Left lobe of liver (tissue), 2 donors: ENCODE results near the gene PLEKHM1. TPM values are rescaled to one million over a fixed set of nuclear protein-coding genes. Genes with fewer than 3 reads are reported as not detected.

Source experiments
- ATAC-seq: fragments of 200-7000 bp; cut with Tn5 transposase; one replicate; pipeline ENCODE4 v1.9.1; 2020; ENCODE audit warnings: mild to moderate bottlenecking, moderate library complexity
- DNase-seq: peaks from one replicate; pipeline ENCODE4 v3.0.0-alpha.2; 2020; ENCODE audit warnings: low spot score
- total RNA-seq: library from RNA; stranded (reverse); gene quantifications from one replicate; pipeline ENCODE4 v1.2.1, GENCODE V29; 2021
- donor health status: DM: no; HTN: no; CAD: no; lungs with moderate emphysema.
- donor health status: DM: no; HTN: yes; CAD: no.

The PLEKHM1 gene
- total RNA-seq, 1 donor from 2014 or later: 23.7 TPM

DNA sequence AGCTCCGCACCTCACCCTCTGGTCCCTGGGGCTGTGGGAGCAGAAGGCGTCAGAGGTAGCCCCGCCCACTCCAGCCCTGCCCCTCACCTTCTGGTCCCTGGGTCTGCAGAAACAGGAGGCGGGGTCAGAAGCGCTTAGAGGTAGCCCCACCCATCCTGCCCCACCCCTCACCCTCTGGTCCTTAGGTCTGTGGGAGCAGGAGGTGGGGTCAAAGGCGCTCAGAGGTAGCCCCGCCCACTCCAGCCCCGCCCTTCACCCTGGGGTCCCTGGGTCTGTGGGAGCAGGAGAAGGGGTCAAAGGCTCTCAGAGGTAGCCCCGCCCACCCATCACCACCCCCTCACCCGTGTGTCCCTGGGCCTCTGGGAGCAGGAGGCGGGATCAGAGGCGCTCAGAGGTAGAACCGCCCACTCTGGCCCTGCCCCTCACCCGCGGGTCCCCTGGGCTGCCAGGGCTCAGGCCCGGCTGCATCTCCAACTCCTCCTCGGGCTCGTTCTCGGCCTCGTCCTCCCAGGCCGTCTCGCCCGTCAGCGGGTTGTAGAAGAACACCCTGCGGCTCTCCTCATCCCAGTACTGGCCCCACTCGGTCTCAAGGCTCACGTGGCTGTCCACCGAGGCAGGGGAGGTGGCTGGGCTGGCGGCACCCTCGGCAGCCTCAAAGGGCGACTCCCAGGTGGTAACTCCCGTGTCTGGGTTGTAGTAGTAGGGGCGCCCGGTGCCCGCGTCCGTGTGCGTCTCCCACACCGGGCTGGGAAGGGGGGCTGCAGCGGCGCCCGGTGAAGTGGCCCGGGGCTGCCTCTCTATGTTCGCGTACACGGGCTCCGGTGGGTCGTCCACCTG lies 85.1 kb downstream of the PLEKHM1 start:
- DNase-seq: no peak
- peak; percentile 31 for ATAC-seq

DNA sequence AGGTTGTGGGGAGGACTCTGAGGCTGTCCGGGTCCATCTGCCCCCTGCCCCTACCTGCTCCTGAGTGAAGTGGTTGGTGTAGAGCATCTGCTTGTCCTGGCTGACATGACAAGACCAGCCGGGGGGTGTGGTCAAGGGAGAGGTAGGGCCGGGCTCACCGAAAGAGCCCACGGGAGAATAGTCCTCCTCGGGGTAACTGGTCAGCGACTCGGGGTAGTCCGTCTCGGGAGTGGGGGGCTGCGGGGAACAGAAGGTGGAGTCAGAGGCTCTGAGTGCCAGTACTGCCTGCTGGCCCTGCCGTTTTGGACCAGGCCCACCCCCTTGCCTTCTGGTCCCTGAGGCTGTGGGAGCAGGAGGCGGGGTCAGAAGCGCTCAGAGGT lies 85.7 kb downstream of the PLEKHM1 start:
- ATAC-seq: no peak
- no peak for DNase-seq

DNA sequence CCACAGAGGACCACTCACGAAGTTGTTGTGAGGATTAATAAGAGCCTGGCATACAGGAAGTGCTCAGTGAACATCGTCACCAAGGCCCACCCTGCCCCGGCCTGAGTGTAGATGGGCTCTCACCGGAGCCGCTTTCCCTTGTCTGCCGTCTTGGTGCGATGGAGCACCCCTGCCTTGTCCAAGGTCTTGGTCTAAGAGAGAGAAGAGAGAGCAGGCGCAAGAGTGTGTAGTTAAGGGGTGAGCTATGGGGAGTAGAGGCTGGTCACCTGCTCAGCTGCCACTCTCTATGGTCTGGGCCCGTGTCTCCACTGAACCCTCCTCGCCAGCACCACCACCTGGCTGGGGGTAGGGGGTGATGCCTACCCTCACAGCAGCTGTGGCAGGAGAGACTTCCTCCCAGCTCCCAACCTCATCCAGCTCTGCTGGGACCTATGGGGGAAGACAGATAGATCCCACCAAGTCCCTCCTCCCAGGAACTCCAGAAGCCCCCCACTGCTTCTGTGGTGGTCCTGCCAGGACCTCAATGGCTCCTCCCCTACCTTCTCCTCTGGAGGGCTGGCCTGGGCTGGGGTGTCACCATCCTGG lies 86.5 kb downstream of the PLEKHM1 start:
- ATAC-seq (no peak), DNase-seq (no peak)

DNA sequence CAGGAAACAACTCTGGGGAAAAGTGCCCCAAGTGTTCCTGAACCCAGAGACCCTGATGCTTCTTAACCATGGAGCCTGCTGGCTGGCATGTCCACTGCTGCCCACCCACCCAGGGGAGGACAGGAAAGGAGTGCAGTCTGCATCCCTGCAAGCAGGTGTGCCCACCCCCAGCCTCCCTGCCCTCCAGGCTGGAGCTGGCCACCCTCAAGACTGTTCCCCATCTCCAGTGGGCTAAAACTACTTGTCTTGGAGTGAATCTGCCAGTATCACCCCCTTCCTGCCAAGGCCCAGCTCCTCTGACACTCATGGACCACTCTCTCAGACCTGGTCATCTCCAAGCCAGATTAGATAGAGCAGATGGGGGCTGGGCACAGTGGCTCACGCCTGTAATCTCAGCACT lies 87.6 kb downstream of the PLEKHM1 start:
- no peak for ATAC-seq
- DNase-seq: no peak

DNA sequence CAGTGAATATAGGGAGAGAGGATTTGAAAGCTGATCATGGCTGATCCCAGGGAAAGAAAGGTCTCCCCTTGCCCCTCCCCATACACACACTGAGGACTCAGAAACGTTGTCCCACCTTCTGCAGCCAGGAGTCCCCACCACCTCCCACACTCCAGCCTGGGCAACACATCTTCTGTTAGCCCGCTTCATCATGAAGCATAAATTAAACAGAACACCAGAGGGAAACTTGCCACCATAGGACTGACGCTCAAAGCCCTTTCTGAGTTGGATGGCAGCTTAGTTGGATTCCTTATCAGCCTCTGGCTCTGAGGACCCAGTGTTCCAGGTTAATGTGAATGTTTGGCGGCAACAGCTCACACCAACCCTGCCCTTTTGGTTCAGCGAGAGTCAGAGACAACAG lies 91.7 kb downstream of the PLEKHM1 start:
- no peak for DNase-seq
- no peak for ATAC-seq

DNA sequence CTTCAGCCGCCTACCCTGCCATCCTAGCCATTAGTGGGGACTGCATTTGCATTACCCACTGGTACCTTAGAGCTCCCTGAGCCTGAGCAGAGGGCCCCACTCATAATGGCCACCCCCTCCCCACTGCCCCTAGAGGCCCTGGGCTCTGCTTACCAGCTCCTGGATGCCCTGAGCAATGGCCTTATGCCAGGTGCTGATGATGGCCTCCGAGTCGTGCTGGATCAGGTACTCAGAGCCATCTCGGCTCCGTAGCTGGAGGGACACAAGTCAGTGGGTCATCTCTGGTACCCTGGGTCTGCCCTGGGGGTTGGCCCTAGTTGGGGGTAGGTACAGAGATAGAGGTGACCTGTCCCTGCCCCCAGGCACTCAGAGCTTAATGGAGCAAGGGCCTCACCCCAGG lies 92.7 kb downstream of the PLEKHM1 start:
- DNase-seq: no peak
- ATAC-seq: no peak

DNA sequence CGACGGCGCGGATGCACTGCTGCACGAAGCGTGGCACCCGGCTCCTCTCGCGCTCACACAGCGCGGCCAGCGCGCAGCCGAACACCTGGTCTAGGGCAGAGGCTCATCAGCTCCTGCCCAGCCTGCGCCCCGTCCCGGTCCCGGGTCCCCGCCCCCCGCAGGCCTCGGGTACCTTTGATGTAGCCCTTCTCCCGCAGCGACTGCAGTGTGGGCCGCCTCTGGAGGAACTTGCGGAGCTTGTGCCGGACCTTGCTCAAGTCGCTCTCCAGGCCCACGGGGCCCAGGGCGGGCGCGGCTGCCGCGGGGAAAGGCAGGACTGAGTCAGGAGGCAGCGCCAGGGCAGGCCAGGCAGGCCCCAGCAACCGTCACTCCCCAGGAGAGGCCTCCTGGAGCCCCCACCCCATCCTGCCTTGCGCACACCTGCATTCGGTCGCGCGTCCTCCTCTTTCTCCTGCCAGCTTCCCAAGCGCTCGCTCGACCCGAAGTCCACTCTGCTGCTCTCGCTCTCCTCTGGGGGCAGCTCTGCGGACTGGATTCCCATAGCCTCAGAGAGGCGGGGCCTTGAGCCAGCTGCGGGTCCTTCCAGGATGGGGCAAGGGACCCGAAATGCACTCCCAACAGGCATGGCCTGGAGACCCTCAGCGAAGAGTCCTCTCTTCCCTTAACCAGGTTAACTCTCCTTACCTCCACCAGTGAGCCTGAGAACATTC lies 93.9 kb downstream of the PLEKHM1 start:
- no peak for ATAC-seq
- DNase-seq: no peak

DNA sequence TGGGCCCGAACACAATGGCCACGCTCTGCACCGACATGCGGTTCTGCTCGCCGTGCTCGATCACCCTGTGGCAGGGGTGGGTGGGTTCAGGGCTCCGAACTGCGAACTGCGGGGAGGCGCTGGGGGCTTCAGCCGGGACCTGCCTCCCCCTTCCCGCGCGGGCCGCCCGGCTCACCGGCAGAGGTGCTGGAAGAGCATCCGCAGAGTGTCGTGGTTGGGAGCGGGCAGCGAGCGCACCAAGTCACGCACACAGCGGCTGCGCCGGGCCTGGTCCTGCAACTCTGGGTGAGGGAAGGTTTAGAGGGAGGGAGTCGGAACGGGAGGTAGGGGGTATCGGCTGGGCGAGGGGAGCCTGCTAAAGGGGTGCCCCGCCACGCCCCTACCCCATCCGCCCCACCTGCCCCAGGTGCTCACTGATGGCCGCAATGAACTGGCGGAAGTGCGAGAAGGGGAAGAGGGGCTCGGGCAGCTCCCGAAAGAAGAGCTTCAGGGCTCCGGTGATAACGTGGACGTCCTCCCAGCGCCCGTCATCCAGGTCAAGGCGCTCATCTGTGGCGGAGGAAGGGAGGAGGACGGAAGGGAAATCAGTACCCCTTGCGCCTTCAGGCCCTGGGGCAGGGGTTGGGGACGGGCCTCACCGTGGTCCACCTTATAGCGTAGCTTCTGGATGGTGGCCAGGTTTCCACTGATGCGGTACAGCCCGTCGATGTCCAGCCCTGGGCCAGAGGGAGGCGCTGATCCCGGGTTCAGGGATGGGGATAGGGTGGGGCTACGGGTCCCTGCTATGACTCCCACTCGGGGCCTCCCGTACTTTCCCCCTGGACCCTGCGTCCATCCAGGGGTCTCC lies 94.7 kb downstream of the PLEKHM1 start:
- no peak for ATAC-seq
- no peak for DNase-seq

DNA sequence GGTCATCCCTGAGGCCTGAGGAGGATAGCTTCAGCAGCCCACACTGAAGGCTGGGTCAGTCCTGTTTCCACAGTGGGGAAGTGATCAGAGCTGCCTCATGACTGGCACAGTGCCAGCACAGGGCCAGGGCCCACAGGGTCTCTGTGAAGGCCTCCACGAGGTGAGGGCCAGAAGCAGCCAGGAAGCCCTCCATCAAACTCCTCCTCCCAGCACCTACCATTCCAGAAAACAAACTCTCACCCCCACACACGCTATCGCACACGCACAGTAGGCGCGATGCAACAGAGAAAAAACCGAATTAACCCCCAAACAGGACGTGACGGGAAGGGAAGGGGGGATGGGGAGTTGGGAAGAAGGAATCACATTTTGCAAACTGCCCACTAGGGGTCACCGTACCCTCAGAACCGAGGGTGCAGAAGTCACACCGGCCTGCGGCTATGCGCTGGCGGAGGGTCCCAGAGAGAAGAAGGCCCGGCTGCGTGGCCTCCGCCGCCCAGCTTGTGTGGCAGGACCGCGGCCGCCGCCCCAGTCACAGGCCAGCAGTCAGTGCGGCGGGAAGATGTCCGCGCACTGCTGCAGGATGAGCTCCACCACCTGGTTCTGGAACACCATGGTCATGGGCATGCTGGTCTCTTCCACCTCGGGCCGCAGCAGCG lies 95.5 kb downstream of the PLEKHM1 start:
- no peak for DNase-seq
- peak; percentile 89 for ATAC-seq

DNA sequence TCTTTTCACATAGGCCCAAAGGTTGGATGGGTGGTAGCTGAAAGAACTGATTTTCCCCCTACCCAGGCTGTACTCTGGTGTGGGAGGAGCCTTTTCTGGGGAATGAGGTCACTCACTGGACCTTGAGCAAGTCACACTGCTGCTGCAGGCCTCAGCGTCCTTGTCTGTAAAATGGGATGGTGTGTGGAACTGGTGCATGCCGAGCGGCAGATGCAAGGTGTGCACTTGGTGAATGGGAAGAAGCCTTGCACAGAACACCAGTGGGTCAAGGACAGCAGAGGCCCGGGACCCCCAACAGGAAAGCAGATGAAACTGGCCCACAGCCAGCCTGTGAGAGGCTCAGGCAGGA lies 96.0 kb downstream of the PLEKHM1 start:
- DNase-seq (no peak), ATAC-seq (no peak)

DNA sequence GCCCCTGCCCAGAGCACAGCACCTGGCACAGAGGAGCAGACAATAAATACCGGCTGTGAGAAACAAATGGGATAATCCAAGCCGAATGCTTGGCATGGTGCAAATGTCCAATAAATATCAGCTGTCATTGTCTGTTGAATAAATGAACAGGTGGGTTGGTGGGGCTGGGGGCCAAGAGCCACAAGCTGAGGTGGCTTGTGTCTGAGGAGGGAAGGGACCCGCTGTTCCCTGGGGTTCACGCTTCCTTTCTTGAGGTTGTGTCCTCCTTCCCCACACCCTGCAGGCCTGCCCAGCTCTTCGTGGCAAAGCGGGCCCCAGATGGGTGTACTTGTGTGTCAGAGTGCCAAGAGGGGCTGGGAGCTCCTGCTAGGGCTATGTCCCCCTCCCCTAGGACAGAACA lies 96.4 kb downstream of the PLEKHM1 start:
- DNase-seq: no peak
- ATAC-seq: no peak

DNA sequence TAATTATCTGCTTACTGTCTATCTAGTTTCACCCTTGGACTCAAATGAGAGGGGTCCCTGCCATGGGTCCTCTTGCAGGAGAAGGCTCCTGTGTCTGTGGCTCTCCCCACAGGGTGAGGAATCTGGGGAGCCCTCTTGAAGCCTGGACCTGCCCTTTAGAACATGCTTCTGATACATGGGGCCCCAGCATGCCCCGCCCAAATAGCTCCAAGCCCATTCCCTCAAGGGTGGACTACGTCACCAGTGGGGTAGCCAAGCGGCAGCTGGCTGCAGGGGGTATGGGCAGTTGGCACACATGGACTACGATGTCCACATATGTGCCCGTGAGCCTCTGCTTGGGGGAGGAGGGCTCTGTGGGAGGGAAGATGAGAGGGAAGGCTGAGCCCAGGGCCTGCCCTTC lies 97.1 kb downstream of the PLEKHM1 start:
- ATAC-seq (no peak), DNase-seq (no peak)

DNA sequence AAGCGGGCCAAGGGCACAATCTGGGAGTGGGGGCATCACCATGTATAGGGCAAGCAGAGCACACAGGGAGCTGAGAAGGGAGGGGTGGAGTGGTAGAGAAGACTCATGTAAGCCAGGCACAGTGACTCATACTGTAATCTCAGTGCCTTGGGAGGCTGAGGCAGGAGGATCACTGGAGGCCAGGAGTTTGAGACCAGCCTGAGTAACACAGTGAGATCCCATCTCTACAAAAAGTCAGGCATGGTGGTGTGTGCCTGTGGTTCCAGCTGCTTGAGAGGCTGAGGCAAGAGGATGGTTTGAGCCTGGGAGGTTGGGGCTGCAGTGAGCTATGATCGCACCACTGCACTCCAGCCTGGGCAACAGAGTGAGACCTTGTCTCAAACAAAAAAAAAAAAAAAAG lies 98.6 kb downstream of the PLEKHM1 start:
- ATAC-seq: no peak
- no peak for DNase-seq

DNA sequence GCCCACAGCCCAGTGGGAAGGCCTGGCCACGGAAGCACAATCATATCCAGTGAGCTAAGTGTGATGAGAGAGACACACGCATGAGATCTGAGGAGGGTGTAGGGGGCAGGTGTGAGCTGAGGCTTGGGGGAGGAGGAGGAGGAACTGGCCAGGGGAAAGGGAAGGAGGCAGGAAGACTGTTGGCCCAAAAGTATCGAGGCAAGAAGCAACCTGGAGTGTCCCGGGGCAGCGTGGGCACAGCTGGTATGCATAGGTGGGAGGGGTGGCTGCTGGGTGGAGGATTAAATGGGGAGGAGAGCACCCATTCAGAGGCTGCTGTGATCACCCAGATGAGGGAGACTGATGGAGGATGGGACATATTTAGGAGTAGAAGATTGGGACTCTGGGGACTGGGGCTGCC lies 99.2 kb downstream of the PLEKHM1 start:
- DNase-seq: no peak
- no peak for ATAC-seq

DNA sequence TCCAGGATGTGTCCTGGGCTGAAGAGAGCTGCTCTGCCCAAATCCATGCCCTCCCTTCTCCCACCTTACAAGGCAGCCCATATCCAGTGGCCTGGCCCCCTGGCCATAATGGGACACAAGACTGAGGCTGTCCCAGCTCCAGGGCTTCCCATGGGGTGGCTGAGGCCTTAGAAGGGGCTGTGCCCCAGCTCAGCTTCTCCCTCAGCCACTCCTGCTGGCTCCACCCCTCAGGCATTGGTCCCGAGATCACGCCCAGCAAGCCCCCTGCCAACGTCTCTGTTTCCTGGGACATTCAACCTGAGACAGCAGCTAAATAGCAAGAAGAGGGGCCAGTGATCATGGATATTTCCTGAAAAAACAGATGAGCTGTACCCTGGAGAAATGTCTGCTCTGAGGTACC lies 101.2 kb downstream of the PLEKHM1 start:
- ATAC-seq (no peak), DNase-seq (no peak)

DNA sequence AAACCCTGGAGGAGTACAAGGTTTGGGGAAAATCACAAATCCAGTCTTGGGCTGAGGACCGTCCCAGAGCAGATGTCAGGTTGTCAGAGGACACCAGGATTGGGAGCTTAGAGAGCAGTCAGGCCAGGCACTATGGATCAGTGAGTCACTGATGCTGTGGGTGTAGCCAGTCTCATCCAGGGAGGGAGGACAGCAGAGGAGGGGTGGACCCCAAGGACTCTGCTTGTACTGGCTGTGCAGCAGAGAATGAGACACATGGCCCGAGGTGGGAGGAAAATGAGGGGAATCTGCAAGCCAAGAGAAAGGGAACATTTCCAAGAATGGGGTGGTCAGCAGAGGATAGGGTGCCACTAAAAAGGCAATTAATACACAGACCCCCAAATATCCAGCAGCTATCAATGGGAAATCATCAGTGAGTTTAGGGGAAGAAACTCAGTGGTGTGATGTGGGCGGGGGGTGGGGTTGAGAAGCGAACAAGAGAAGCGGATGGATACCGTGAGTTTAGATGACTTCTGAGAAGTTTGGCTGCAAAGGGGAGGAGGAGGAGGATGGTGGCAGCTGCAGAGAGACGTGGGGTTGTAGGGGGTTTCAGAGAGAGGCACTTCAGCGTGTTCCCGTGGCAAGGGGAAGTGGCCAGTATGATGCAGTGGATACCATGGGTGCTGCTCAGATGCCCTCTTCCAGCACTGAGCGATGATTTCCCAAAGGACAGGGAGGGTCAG lies 101.8 kb downstream of the PLEKHM1 start:
- ATAC-seq: no peak

DNA sequence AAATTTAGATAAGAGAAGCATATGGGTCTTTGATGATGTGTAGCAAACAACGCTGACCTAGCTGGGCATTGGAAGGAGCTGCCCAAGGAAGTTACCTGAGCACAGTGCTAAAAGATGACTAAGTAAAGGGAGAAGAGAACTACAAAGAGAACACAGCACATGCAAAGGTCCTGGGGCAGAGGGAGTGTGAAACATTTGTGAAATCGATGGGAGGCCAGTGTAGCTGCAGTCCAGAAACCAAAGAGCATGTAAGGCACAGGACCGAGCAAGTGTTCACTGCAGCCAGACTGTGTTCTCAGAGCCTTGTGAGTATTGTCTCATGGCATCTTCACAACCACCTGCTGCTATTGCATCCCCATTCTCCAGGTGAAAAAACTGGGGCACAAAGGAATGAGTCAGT lies 102.8 kb downstream of the PLEKHM1 start:
- no peak for DNase-seq

More for the DNA sequence above, 101.8 kb downstream of the PLEKHM1 start:
- no peak for DNase-seq

DNA sequence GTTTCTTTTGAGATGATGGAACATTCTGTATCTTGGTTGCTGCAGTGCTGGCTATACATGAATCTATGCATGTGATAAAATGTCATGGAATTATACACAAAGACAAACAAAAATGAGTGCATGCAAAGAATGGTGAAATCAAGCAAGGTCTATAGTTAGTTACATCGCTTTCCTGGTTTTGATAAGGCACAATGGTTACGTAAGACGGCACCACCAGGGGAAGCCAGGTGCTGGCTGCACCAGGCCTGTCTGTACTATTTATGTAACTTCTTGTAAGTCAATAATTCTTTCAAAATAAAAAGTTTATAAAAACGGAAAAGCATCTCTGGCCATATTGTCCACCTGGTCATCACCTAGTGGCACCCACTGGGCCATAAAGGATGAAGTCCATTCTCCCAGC lies 104.3 kb downstream of the PLEKHM1 start:
- ATAC-seq (peak; percentile 47), DNase-seq (no peak)

More for the DNA sequence above, 102.8 kb downstream of the PLEKHM1 start:
- no peak for ATAC-seq
